K562 (cell line): Measurements from ENCODE around the gene MYL4.

ENCODE experiments used
- FOXK2 ChIP-seq, 2 experiments: fragments of 450-650 bp; IDR thresholded peaks in 1 of 2; conservative IDR thresholded peaks in 1 of 2; 2 replicates each; pipeline ENCODE4 v1.6.1; 2016; ENCODE audit warnings: low read depth in 2 of 2, mild to moderate bottlenecking in 1 of 2
- GABPA ChIP-seq: fragments of 200-800 bp; sonication (Bioruptor generic); conservative IDR thresholded peaks from 2 replicates; pipeline ENCODE4 v1.6.1; 2016; ENCODE audit warnings: low read depth, missing genetic modification characterization, missing compliant biosample characterization
- POLR2A ChIP-seq: fragments of 450-650 bp; conservative IDR thresholded peaks from 2 replicates; pipeline ENCODE4 v1.6.1; 2016
- SMAD4 ChIP-seq: fragments of 250-450 bp; sonication (Bioruptor Pico); conservative IDR thresholded peaks from 2 replicates; pipeline ENCODE4 v1.8.0; 2021; ENCODE audit warnings: inconsistent platforms, mild to moderate bottlenecking, moderate library complexity
- TCF7L2 ChIP-seq: fragments of 150-350 bp; IDR thresholded peaks from 2 replicates; pipeline ENCODE4 v1.6.1; 2016; ENCODE audit warnings: low read depth, mild to moderate bottlenecking, low read length, moderate library complexity
- YY1 ChIP-seq, 3 experiments: IDR thresholded peaks; 2 replicates each; pipeline ENCODE4 v1.6.1; 2011; ENCODE audit warnings: low read length in 2 of 3, mild to moderate bottlenecking in 2 of 3, moderate library complexity in 2 of 3, borderline replicate concordance in 1 of 3, control low read depth in 1 of 3, low read depth in 1 of 3; ENCODE audit not compliant: insufficient read depth in 3 of 3, insufficient replicate concordance in 2 of 3, control insufficient read depth in 1 of 3, insufficient read length in 1 of 3; ENCODE audit errors: extremely low read depth in 1 of 3
- TF ChIP-seq, protein P1 (sequence below): fragments of 450-650 bp; IDR thresholded peaks from 2 replicates; pipeline ENCODE4 v1.7.0; 2016; ENCODE audit warnings: borderline replicate concordance
- TF ChIP-seq, protein P2 (sequence below): fragments of 250-450 bp; sonication (Bioruptor Pico); IDR thresholded peaks from 2 replicates; pipeline ENCODE4 v1.4.0; 2020; ENCODE audit warnings: mild to moderate bottlenecking, moderate library complexity
- TF ChIP-seq, protein P3 (sequence below): fragments of 450-650 bp; IDR thresholded peaks from 2 replicates; pipeline ENCODE4 v1.6.1; 2016
- TF ChIP-seq, protein P4 (sequence below): fragments of 250-450 bp; sonication (Bioruptor Pico); IDR thresholded peaks from 2 replicates; pipeline ENCODE4 v1.4.0; 2020
- TF ChIP-seq, protein P5 (sequence below), 3 experiments: IDR thresholded peaks in 2 of 3; conservative IDR thresholded peaks in 1 of 3; 2 replicates each; pipeline ENCODE4 v1.5.1; 2011 to 2012; ENCODE audit warnings: low read length in 3 of 3, mild to moderate bottlenecking in 3 of 3, control low read depth in 2 of 3, improper control_type of control experiment in 1 of 3, inconsistent platforms in 1 of 3, low read depth in 1 of 3, mixed read lengths in 1 of 3, moderate library complexity in 1 of 3; ENCODE audit not compliant: insufficient read depth in 2 of 3

DNA sequence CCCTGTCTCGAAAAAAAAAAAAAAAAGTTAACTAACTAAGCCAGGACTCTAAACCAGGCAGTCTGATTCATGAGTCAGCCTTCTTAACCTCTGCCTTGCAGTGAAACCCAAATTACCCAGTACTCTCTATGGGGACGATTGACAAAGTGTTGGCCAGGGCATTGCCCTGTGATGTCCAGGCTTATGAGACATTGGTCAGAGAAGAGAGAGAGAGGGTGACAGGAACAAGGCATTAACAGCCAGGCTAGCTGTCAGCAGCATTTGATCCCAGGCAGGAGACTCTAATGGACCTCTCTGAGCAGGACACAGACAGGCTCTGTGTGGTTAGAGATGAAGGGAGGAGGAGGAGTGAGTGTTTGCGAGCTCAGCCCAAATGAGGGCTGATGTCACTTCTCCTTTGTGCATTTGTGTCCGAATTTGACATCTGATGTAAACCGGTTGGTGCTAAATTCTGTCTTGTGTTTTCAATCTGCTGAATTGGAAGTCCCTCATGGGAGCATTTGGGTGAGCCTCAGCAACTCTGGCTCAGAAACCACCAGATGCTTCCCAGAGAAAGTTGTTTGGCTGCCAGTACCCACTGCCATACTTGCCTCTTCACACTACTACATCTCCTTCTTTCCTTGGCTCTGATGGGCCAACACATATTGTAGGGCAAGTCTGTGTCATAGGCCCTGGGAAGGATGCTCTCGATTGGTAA, 4.3 kb upstream of the MYL4 start:
- peak; percentile 27 for TF ChIP-seq SMAD4
- TF ChIP-seq, protein P1, sequence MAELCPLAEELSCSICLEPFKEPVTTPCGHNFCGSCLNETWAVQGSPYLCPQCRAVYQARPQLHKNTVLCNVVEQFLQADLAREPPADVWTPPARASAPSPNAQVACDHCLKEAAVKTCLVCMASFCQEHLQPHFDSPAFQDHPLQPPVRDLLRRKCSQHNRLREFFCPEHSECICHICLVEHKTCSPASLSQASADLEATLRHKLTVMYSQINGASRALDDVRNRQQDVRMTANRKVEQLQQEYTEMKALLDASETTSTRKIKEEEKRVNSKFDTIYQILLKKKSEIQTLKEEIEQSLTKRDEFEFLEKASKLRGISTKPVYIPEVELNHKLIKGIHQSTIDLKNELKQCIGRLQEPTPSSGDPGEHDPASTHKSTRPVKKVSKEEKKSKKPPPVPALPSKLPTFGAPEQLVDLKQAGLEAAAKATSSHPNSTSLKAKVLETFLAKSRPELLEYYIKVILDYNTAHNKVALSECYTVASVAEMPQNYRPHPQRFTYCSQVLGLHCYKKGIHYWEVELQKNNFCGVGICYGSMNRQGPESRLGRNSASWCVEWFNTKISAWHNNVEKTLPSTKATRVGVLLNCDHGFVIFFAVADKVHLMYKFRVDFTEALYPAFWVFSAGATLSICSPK: no peak
- TF ChIP-seq, protein P2, sequence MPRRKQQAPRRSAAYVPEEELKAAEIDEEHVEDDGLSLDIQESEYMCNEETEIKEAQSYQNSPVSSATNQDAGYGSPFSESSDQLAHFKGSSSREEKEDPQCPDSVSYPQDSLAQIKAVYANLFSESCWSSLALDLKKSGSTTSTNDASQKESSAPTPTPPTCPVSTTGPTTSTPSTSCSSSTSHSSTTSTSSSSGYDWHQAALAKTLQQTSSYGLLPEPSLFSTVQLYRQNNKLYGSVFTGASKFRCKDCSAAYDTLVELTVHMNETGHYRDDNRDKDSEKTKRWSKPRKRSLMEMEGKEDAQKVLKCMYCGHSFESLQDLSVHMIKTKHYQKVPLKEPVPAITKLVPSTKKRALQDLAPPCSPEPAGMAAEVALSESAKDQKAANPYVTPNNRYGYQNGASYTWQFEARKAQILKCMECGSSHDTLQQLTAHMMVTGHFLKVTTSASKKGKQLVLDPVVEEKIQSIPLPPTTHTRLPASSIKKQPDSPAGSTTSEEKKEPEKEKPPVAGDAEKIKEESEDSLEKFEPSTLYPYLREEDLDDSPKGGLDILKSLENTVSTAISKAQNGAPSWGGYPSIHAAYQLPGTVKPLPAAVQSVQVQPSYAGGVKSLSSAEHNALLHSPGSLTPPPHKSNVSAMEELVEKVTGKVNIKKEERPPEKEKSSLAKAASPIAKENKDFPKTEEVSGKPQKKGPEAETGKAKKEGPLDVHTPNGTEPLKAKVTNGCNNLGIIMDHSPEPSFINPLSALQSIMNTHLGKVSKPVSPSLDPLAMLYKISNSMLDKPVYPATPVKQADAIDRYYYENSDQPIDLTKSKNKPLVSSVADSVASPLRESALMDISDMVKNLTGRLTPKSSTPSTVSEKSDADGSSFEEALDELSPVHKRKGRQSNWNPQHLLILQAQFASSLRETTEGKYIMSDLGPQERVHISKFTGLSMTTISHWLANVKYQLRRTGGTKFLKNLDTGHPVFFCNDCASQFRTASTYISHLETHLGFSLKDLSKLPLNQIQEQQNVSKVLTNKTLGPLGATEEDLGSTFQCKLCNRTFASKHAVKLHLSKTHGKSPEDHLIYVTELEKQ: no peak
- TF ChIP-seq, protein P3, sequence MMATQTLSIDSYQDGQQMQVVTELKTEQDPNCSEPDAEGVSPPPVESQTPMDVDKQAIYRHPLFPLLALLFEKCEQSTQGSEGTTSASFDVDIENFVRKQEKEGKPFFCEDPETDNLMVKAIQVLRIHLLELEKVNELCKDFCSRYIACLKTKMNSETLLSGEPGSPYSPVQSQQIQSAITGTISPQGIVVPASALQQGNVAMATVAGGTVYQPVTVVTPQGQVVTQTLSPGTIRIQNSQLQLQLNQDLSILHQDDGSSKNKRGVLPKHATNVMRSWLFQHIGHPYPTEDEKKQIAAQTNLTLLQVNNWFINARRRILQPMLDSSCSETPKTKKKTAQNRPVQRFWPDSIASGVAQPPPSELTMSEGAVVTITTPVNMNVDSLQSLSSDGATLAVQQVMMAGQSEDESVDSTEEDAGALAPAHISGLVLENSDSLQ: peak; percentile 51
- no peak for TF ChIP-seq POLR2A
- TF ChIP-seq TCF7L2: no peak
- TF ChIP-seq, protein P4, sequence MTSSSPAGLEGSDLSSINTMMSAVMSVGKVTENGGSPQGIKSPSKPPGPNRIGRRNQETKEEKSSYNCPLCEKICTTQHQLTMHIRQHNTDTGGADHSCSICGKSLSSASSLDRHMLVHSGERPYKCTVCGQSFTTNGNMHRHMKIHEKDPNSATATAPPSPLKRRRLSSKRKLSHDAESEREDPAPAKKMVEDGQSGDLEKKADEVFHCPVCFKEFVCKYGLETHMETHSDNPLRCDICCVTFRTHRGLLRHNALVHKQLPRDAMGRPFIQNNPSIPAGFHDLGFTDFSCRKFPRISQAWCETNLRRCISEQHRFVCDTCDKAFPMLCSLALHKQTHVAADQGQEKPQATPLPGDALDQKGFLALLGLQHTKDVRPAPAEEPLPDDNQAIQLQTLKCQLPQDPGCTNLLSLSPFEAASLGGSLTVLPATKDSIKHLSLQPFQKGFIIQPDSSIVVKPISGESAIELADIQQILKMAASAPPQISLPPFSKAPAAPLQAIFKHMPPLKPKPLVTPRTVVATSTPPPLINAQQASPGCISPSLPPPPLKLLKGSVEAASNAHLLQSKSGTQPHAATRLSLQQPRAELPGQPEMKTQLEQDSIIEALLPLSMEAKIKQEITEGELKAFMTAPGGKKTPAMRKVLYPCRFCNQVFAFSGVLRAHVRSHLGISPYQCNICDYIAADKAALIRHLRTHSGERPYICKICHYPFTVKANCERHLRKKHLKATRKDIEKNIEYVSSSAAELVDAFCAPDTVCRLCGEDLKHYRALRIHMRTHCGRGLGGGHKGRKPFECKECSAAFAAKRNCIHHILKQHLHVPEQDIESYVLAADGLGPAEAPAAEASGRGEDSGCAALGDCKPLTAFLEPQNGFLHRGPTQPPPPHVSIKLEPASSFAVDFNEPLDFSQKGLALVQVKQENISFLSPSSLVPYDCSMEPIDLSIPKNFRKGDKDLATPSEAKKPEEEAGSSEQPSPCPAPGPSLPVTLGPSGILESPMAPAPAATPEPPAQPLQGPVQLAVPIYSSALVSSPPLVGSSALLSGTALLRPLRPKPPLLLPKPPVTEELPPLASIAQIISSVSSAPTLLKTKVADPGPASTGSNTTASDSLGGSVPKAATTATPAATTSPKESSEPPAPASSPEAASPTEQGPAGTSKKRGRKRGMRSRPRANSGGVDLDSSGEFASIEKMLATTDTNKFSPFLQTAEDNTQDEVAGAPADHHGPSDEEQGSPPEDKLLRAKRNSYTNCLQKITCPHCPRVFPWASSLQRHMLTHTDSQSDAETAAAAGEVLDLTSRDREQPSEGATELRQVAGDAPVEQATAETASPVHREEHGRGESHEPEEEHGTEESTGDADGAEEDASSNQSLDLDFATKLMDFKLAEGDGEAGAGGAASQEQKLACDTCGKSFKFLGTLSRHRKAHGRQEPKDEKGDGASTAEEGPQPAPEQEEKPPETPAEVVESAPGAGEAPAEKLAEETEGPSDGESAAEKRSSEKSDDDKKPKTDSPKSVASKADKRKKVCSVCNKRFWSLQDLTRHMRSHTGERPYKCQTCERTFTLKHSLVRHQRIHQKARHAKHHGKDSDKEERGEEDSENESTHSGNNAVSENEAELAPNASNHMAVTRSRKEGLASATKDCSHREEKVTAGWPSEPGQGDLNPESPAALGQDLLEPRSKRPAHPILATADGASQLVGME (CRISPR knock-in tag): 0 out of 2 replicates have a peak, but pooled peaks have one; percentile 49
- no peak for TF ChIP-seq FOXK2 (conservative IDR thresholded peaks at IDR 0.05 in 1 of 2, IDR thresholded peaks at IDR 0.05 in 1 of 2; ENCODE audit: low read depth in 2 of 2)
- TF ChIP-seq GABPA (tag): no peak
- TF ChIP-seq, protein P5, sequence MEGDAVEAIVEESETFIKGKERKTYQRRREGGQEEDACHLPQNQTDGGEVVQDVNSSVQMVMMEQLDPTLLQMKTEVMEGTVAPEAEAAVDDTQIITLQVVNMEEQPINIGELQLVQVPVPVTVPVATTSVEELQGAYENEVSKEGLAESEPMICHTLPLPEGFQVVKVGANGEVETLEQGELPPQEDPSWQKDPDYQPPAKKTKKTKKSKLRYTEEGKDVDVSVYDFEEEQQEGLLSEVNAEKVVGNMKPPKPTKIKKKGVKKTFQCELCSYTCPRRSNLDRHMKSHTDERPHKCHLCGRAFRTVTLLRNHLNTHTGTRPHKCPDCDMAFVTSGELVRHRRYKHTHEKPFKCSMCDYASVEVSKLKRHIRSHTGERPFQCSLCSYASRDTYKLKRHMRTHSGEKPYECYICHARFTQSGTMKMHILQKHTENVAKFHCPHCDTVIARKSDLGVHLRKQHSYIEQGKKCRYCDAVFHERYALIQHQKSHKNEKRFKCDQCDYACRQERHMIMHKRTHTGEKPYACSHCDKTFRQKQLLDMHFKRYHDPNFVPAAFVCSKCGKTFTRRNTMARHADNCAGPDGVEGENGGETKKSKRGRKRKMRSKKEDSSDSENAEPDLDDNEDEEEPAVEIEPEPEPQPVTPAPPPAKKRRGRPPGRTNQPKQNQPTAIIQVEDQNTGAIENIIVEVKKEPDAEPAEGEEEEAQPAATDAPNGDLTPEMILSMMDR (IDR thresholded peaks at IDR 0.05 in 2 of 3, conservative IDR thresholded peaks at IDR 0.05 in 1 of 3; ENCODE audit: insufficient read depth in 2 of 3, low read depth in 1 of 3, low read length in 3 of 3): no peak
- no peak for TF ChIP-seq YY1 (IDR thresholded peaks at IDR 0.05; ENCODE audit: borderline replicate concordance in 1 of 3, control insufficient read depth in 1 of 3, extremely low read depth in 1 of 3, insufficient read depth in 3 of 3, insufficient read length in 1 of 3, insufficient replicate concordance in 2 of 3, low read depth in 1 of 3, low read length in 2 of 3)
